Measurements from ENCODE around the gene ERLEC1.
"Not testable (repeated sequence)": the region's sequence is repeated elsewhere in the genome, so short reads cannot be mapped to it uniquely, and the experiment has no call there.

ERLEC1 gene

DNA sequence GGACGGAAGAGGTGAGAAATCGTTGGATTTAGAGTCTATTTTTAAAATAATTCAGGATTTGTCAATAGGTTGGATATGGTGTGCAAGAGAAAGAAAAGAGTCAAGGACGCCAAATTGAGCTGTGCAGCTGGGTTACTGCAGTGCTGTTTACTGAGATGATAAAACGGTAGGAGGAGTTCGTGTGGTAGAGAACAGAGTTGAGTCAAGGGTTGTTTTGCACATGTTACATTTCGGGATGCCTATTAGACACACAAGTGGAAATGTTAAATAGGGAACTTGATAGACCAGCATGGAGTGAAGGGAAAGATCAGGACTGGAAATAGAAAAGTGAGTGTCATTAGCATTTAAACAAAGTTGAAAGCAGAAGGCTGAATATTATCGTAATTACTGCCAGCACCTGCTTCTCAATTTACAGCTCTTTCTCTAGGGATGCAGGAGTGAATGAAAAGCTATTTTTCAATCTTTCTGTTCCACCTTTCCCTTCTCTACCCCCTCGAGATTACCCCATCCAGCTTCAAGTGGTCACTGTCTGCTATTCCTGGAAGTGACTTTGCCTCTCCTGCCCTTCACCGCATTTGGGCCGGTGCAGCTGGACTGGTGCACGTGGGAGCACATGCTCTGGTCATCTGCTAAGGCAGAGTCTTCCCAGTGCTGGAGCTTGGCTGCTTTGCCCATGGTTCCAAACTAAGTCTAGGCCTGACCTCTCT is 42.6 kb downstream of the ERLEC1 start:
- no peak for DNase-seq (ENCODE audit: low read depth in 4 of 4, low spot score in 1 of 4)

DNA sequence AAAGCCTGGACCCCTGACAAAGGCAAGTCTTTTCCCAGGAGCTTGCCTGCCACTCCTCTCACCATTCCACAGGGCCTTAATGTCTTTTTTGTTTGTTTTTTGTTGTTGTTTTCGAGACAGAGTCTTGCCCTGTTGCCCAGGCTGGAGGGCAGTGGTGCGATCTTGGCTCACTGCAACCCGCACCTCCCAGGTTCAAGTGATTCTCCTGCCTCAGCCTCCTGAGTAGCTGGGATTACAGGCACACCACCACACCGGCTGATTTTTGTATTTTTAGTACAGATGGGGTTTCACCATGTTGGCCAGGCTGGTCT is 43.1 kb downstream of the ERLEC1 start:
- not testable (repeated sequence) for DNase-seq (ENCODE audit: low read depth in 4 of 4, low spot score in 1 of 4)

- DNase-seq (ENCODE audit: low read depth in 4 of 4, low spot score in 1 of 4): no peak
These were observed 53.7 kb downstream of the ERLEC1 start for GRCh38 chr2:53840580-53840979.

DNA sequence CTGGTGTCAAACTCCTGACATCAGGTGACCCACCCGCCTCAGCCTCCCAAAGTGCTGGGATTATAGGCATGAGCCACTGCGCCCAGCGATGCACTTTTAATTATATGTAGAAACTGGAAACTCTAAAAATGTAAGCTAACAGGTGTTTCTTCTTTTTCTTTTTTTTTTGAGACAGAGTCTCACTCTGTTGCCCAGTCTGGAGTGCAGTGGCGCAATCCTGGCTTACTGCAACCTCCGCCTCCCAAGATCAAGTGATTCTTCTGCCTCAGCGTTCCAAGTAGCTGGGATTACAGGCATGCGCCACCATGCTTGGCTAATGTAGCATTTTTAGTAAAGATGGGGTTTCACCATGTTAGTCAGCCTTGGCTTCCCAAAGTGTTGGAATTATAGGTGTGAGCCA is 54.8 kb downstream of the ERLEC1 start:
- DNase-seq (ENCODE audit: low read depth in 4 of 4, low spot score in 1 of 4): not testable (repeated sequence)

DNA sequence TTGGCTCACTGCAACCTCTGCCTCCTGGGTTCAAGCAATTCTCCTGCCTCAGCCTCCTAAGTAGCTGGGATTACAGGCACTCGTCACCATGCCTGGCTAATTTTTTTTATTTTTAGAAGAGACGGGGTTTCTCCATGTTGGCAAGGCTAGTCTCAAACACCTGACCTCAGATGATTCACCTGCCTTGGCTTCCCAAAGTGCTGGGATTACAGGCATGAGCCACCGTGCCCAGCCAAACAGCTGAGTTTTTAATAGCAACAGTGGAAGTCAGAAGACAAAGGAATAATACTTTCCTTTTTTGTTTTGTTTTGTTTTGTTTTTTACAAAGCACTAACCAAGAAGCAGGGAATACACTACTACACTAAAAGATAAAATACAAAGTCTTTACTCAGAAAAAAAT is 56.0 kb downstream of the ERLEC1 start:
- no peak for DNase-seq (ENCODE audit: low read depth in 4 of 4, low spot score in 1 of 4)

DNA sequence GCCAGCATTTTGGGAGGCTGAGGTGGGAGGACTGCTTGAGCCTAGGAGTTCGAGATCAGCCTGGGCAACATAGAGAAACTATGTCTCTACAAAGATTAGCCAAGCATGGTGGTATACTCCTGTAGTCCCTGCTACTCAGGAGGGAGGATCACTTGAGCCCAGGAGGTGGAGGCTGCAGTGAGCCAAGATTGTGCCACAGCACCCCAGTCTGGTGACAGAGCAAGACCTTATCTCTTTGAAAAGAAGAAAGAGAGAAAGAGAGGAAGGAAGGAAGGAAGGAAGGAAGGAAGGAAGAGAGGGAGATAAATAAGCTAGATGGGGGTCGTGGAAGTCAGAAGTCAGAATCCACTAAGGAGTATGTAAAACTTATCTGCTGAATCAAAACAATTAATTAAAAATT is 56.8 kb downstream of the ERLEC1 start:
- DNase-seq (ENCODE audit: low read depth in 4 of 4, low spot score in 1 of 4): no peak

- DNase-seq (ENCODE audit: low read depth in 4 of 4, low spot score in 1 of 4): no peak
These were observed 61.2 kb downstream of the ERLEC1 start for GRCh38 chr2:53848062-53848461.

DNA sequence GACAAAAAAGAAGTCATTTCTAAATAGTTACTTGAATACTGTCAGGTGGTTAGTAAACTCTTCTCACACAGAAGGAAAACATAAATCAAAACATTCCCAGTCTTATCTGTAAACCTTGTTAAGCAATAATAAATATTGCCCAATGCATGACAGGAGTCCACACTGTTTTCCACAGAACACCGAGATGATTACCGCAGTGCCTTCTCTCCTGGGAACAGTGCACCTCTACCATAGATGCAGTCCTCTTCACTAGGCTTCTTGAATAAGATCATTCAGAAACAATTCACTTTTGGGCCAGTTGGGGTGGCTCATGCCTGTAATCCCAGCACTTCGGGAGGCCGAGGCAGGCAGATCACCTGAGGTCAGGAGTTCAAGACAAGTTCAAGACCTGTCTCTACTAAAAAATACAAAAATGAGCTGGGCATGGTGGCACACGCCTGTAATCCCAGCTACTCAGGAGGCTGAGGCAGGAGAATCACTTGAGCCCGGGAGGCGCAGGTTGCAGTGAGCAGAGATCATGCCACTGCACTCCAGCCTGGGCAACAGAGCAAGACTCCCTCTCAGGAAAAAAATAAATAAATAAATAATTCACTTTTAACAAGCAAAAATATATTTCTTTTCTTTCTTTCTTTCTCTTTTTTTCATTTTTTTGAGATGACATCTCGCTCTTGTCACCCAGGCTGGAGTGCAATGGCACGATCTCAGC is 64.4 kb downstream of the ERLEC1 start:
- DNase-seq (ENCODE audit: low read depth in 4 of 4, low spot score in 1 of 4): not testable (repeated sequence)

- DNase-seq (ENCODE audit: low read depth in 4 of 4, low spot score in 1 of 4): no peak
These were observed 65.7 kb downstream of the ERLEC1 start for GRCh38 chr2:53852532-53852931.

DNA sequence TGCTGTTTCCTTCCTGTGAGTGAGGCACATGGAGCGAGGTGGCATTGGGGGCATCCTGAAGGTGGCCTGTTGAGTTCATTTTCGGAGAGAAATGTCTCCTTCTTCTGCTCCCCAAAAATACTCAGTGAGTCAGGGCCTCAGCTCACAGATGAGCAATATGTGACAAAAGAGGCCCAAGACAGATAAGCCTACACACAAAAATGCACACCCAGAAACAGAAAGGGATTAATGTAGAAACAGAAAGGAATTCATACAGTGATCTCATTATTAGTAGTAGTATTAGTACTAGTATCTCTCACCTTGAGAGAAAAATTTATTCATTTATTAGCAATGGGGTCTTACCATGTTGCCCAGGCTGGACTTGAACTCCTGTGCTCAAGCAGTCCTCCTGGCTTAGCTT is 67.8 kb downstream of the ERLEC1 start:
- no peak for DNase-seq (ENCODE audit: low read depth in 4 of 4, low spot score in 1 of 4)

DNA sequence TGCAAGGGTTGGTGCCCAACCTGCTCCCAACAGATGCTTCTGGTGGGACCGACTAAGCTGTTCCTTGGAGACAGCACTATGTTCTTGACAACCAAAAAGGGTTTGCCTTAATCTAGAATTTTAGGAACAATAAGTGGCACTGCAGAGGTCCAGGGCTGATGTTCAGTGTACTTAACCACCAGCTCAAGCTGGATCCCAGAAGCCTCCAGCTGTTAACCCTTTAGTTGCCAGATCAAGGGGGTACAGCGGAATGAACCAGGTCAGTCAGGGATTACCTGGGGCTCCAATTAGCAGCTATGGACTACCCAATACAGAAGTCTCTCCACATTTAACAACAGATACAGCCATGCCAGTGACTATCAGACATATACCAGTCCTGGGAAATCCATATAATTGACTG is 69.4 kb downstream of the ERLEC1 start:
- no peak for DNase-seq (ENCODE audit: low read depth in 4 of 4, low spot score in 1 of 4)

DNA sequence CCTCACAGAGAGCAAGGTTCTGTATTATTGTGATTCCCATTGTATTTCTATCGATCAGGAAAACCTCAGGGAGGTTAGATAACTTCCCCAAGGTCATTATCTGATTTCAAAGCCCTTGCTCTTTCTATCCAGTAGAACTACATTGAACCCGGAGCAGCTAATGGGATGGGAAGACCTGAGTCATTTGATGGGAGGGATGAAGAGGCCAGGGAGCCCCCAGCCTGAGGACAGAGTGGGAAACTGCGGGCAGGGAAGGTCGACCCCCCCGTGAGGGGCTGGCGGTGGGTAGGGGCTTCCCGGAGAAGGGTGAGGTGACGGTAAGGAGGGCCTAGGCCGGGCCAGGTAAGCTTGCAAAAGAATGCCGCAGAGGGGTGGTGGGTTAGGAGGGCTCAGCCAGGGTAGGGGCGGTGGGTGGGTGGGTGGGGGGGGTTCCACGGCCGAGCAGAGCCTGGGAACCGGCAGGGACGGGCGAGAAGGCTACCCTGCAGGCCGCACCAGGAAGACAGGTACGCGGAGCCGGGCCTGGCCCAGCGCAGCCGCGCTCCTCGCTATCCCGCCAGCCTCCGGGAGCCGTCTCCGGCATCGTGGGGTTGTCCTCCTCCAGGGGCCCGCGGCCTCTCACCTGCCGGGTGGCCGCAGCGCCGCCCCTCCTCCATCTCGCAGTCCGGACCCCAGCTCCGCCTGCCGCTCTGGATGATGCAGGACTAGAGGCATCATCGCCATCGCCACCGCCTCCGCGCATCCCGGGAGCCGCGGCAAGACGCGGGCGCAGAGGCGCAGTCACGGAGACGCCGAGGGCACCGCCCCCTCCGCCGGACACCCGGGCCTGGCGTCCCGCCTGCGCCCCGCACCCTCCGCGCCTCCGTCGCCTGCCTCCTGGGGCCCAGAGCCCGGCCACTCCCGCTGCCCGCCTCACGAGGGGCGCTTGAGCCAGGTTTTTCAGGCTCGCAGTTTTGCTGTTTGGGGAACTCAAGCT is 72.7 kb downstream of the ERLEC1 start, which contains the start of gene GPR75:
GPR75 (minus strand) TSS at position 762 of the 976 bp plus-strand sequence. CDS start 5,211 bp downstream, outside the sequence.
- no peak for DNase-seq (ENCODE audit: low read depth in 4 of 4, low spot score in 1 of 4)

GRCh38 chr2:53861824-53862223 is 75.0 kb downstream of the ERLEC1 start:
- DNase-seq (ENCODE audit: low read depth in 4 of 4, low spot score in 1 of 4): no peak

DNA sequence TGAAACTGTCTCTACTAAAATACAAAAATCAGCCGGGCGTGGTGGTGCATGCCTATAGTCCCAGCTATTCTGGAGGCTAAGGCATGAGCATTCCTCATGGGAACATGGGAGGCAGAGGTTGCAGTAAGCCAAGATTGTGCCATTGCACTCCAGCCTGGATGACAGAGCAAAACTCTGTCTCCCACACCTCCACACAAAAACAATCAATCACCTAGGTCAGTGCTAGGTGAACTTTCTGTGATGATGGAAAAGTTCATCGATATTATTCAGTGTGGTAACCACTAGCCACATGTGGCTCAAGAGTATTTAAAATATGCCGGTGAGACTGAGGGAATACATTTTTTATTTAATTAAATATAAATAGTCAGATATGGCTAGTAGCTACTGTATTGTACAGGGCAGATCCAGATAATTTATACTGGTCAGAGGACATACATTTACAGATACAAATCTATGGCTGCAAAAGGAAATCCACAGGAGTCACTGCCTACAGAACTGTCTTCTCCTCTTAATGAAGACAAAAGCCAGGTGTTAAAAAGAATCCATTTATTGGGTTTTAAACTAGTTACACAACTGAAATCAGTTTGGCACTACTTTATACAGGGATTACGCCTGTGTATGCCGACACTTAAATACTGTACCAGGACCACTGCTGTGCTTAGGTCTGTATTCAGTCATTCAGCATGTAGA is 76.8 kb downstream of the ERLEC1 start:
- DNase-seq (ENCODE audit: low read depth in 4 of 4, low spot score in 1 of 4): no peak

DNA sequence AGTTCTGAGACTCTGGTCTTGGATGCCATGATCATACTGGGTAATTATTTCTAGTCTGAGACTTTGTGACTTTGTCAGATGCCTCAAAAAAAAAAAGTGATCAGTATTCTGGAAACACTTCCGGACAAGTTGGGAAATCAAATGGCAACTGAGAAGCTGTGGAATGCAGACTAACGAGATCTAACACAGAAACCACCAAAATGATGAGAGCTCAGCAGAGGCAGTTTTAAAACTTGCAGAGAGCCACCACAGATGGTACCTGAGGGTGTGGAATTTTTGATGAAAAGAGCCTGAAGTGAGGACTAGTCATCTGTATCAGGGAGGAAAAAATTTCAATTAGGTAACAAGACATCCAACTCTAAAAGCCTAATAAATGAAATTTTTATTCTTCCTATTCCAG is 78.4 kb downstream of the ERLEC1 start:
- no peak for DNase-seq (ENCODE audit: low read depth in 4 of 4, low spot score in 1 of 4)

GRCh38 chr2:53865962-53866361 is 79.1 kb downstream of the ERLEC1 start:
- DNase-seq (ENCODE audit: low read depth in 4 of 4, low spot score in 1 of 4): no peak

DNA sequence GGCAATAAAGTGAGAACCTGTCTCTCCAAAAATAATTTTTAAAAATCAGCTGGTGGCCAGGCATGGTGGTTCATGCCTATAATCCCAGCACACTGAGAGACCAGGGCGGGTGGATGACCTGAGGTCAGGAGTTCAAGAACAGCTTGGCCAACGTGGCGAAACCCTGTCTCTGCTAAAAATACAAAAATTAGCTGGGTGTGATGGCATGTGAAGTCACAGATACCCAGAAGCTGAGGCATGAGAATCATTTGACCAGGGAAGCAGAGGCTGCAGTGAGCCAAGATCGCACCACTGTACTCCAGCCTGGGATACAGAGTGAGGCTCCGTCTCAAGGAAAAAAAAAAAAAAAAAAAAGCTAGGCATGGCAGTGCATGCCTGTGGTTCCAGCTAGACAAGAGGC is 80.3 kb downstream of the ERLEC1 start:
- DNase-seq (ENCODE audit: low read depth in 4 of 4, low spot score in 1 of 4): no peak

DNA sequence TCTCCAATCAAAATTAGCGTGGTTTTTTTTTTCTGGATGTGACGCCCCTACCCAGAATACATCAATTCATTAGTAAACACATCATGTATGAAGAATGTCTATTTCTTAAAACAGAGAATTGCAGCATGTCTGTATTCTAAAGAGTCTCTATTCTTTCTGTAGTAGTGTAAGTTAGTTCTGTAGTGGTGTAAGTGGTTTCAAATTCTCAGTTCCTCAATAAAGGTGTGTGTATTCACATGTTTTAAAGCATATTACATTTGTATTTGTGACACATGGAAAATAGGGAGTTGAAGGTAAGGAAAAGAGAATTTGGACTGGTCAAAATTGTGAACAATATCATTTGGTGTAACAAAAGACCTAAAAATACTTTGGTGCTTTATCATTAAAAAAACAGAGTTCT is 80.9 kb downstream of the ERLEC1 start:
- no peak for DNase-seq (ENCODE audit: low read depth in 4 of 4, low spot score in 1 of 4)

Data from stimulated activated CD4-positive, alpha-beta T cell treated with anti-CD3 and anti-CD28 coated beads, Interleukin-1b, Interleukin-23, amount 100 ng/mL, for 24 hours (primary cell).